Aorta (tissue), 5 donors: Measurements from ENCODE around the gene NEK9. TPM values are rescaled to one million over a fixed set of nuclear protein-coding genes. Genes with fewer than 3 reads are reported as not detected.

Experiments
- ATAC-seq: fragments of 200-7000 bp; cut with Tn5 transposase; one replicate; pipeline ENCODE4 v1.9.1; 2022; ENCODE audit warnings: moderate library complexity; ENCODE audit not compliant: low FRiP score
- DNase-seq, 2 donors: peaks; one replicate each; pipeline ENCODE4 v3.0.0-alpha.2; 2020
- H3K27ac ChIP-seq, 2 donors: one replicate each; pipeline ENCODE4 v1.5.1; 2013; ENCODE audit warnings: low read length in 2 of 2, mild to moderate bottlenecking in 2 of 2, moderate library complexity in 2 of 2, control low read depth in 1 of 2, inconsistent platforms in 1 of 2, low read depth in 1 of 2
- H3K27me3 ChIP-seq, 2 donors: one replicate each; pipeline ENCODE4 v1.6.1; 2013; ENCODE audit warnings: control low read depth in 1 of 2, low read length in 1 of 2, mild to moderate bottlenecking in 1 of 2, moderate library complexity in 1 of 2; ENCODE audit not compliant: insufficient read depth in 2 of 2, control insufficient read depth in 1 of 2
- H3K36me3 ChIP-seq, 2 donors: one replicate each; pipeline ENCODE4 v1.6.1; 2013; ENCODE audit warnings: control low read depth in 1 of 2, low read length in 1 of 2, mild to moderate bottlenecking in 1 of 2; ENCODE audit not compliant: insufficient read depth in 2 of 2, control insufficient read depth in 1 of 2
- H3K4me1 ChIP-seq, 2 donors: one replicate each; pipeline ENCODE4 v1.6.1; 2013; ENCODE audit warnings: low read length in 2 of 2, control low read depth in 1 of 2, mild to moderate bottlenecking in 1 of 2, moderate library complexity in 1 of 2; ENCODE audit not compliant: insufficient read depth in 2 of 2, control insufficient read depth in 1 of 2
- H3K4me3 ChIP-seq, 2 donors: one replicate each; pipeline ENCODE4 v1.5.1; 2013; ENCODE audit warnings: low read length in 2 of 2, control low read depth in 1 of 2, mild to moderate bottlenecking in 1 of 2
- H3K9me3 ChIP-seq: one replicate; pipeline ENCODE4 v1.6.1; 2013; ENCODE audit warnings: mild to moderate bottlenecking, low read length; ENCODE audit not compliant: control insufficient read depth
- WGBS, 2 donors: extraction: QIAGEN DNeasy Blood & Tissue Kit; methylation state at CpG; one replicate each; pipeline ENCODE4 v1.1.7; 2013; 5-methylcytosine and 5-hydroxymethylcytosine counted together
- intact Hi-C, 2 donors: fragments of 100-400 bp; cut with DNase I; formaldehyde crosslinking; loops; one replicate each; pipeline versions ENCODE4 v1.14.2 to v1.15.0; 2022
- polyA plus RNA-seq, 2 donors: library from polyadenylated mRNA; stranded (reverse); fragments of 200-250 nt; gene quantifications; one replicate each; pipeline ENCODE4 v1.2.3, GENCODE V29; 2013
- total RNA-seq, 2 donors: library from RNA; stranded (reverse); fragmentation: NEBNext Ultra II Directional; extraction: Animal tissue kit (Norgen Biotek cat#: 25700); gene quantifications; one replicate each; pipeline ENCODE4 v1.2.1, GENCODE V29; 2021
- donor health status: healthy with polysubstance abuse.
- donor health status: Bipolar disorder and iron deficiency.
- donor health status: DM: no; HTN: no; CAD: no.
- donor health status: DM: no; HTN: no; CAD: no.
- donor health status: DM: yes; HTN: yes; CAD: no.

Gene NEK9
- total and polyA plus RNA-seq, 4 donors, result 19.5 to 104 (median 61.8) TPM

DNA sequence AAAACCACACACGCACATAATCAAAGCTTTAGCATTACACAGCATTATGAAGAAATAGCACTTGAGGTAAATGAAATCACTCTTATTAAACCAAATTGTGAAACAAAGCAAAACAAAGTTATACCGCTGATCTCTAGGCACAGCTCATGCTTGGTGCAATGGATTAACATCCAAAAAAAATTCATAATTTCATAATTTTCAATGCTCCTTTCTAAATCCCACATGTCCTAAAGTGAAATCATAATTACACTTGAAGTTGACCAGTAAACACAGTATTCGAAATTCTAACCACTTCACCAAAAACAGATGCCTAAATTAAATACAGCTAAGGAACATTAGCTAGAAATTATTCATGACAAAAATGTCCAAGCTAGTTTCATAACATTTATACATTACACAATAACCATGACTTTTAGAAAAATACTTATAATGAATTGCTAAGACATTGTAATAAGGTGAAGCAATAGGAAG, 77.1 kb downstream of the NEK9 start:
- DNase-seq (no peak), ATAC-seq (peak; percentile 60)
- 84 to 87% methylated on average over 3 of the region's 3 CpGs for WGBS, 2 donors
- Histone ChIP-seq H3K4me1 (peaks cover 3 to 4% of the 10 kb centered on the region in 2 donors), H3K4me3 (no peak overlapping the region), H3K27me3 (no peaks in the 10 kb centered on the region), H3K27ac (peak overlapping the region in 1 of 2 donors; percentile 9), H3K9me3 (no peaks in the 10 kb centered on the region), H3K36me3 (no peaks in the 10 kb centered on the region)
- intact Hi-C loops, result loop anchor here in 1 of 2 donors (5.0 kb wide), 1 partner anchor 37 kb away; no protein-coding TSS in a partner anchor

DNA sequence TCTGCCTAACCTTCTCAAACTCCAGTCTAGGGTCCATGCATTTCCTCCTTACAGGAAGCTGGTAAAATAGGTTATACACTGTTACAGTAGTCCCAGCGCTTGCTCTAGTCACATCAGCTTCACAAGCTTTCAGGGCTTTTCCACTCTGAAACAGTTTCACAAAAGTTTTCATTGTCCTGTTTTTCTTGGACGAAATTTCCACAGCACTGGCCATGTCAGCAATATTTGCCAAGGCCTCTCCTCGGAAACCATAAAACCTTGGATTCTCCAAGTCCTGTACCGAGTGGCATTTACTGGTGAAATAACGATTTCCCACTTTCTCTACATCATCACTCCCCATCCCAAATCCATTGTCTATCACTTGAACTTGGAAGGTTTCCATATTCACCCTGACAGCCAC, 77.7 kb downstream of the NEK9 start:
- Histone ChIP-seq H3K36me3 (no peaks in the 10 kb centered on the region), H3K27ac (peak overlapping the region; percentile 9 to 32), H3K9me3 (no peaks in the 10 kb centered on the region), H3K4me3 (no peak overlapping the region), H3K27me3 (no peaks in the 10 kb centered on the region), H3K4me1 (peaks cover 4% of the 10 kb centered on the region in 2 donors)
- DNase-seq, result no peak
- peak; percentile 59 for ATAC-seq
- intact Hi-C loops, result no loop called here
- 2 to 4% methylated on average over 5 of the region's 5 CpGs for WGBS, 2 donors

DNA sequence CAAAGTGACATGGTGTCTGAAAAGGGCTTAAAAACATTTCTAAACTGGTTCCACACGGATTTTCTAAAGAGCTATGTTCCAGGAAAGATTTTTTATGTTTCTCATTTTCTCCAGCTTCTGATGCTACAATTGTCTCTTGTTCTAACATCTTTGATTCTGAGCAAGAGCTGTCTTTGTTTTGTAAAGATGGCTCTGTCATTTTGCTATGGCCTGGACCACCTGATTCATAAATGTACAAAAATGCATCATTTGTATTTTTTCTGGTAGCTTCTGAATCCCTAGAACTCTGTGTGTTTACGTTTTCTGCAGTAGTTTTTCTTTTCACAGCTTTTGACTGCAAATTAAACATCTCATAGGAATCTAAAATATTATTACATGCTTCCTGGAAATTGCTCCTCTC, 78.7 kb downstream of the NEK9 start:
- peaks cover 4% of the 10 kb centered on the region in 2 donors for H3K4me1 ChIP-seq
- ATAC-seq (no peak), DNase-seq (no peak)
- H3K27me3 ChIP-seq, result no peaks in the 10 kb centered on the region
- intact Hi-C loops, result no loop called here
- H3K27ac ChIP-seq, result no peak overlapping the region
- H3K9me3 ChIP-seq, result no peaks in the 10 kb centered on the region
- H3K4me3 ChIP-seq, result no peak overlapping the region
- no peaks in the 10 kb centered on the region for H3K36me3 ChIP-seq
- 61 to 71% methylated on average over 2 of the region's 2 CpGs for WGBS, 2 donors

DNA sequence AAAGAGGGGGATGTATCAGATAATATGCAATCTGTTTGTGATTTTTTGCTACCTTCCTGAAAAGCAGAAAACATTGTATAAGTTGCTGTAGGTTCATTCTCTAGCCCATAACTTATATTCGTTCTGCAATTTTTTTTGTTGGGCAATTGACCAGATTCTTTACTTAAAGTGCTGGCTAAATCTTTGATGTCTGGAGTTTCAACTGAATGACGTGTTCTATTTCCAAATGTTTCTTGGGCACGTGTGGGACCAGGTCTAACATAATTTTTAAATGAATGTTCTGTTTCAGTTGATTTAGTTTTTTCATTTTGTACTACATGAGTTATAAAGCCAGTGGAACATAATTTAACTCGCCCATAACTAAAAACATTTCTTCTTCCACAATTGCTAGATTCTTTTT, 79.3 kb downstream of the NEK9 start:
- H3K27me3 ChIP-seq, result no peaks in the 10 kb centered on the region
- DNase-seq (no peak), ATAC-seq (no peak)
- H3K9me3 ChIP-seq, result no peaks in the 10 kb centered on the region
- H3K36me3 ChIP-seq, result no peaks in the 10 kb centered on the region
- WGBS, 2 donors, result 72 to 81% methylated on average over 4 of the region's 4 CpGs
- H3K27ac ChIP-seq, result no peak overlapping the region
- H3K4me1 ChIP-seq, result peaks cover 4% of the 10 kb centered on the region in 2 donors
- no peak overlapping the region for H3K4me3 ChIP-seq
- intact Hi-C loops, result no loop called here

DNA sequence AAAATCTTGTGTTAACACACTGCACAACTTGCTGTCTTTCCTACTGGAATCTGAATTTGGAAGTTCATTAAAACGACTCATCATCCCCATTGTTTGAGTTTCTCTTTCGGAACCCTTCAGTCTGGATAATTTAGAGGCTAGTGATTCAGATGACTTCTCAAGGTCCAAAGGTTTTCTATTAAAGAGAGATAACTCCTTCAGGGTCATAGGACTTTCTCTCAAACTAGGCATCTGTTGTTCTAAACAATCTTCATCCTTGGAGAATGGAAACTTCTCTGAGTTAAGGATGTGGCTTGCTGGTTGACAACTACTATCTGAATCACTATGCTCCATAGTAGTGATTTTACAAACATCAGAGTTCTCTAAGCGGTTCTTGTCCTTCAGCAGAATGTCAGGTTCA, 79.9 kb downstream of the NEK9 start:
- 93 to 94% methylated on average over 3 of the region's 3 CpGs for WGBS, 2 donors
- H3K4me3 ChIP-seq, result no peak overlapping the region
- no peaks in the 10 kb centered on the region for H3K9me3 ChIP-seq
- no peaks in the 10 kb centered on the region for H3K27me3 ChIP-seq
- H3K4me1 ChIP-seq, result peaks cover 4% of the 10 kb centered on the region in 2 donors
- no peaks in the 10 kb centered on the region for H3K36me3 ChIP-seq
- no peak overlapping the region for H3K27ac ChIP-seq
- DNase-seq (no peak), ATAC-seq (no peak)
- intact Hi-C loops, result no loop called here

DNA sequence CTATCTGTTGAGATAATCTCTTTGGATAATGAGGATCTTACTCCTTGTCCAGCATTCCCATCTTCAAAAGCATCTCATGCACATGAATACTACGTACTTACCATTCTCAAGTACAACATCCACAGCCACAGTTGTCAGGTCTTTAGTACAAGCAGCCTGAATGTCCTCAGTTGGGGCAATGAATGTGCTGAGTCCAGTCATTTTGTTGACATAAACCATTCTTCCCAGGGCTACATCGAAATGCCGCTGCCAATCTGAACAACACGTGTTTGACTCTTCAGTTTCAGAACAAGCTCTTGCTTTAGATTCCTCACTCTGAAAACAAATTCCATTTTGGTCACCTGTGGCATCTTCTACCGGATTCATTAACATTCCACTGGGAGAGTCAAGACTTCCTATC, 80.6 kb downstream of the NEK9 start:
- Histone ChIP-seq H3K4me1 (peaks cover 4% of the 10 kb centered on the region in 2 donors), H3K27ac (no peak overlapping the region), H3K4me3 (no peak overlapping the region), H3K36me3 (no peaks in the 10 kb centered on the region), H3K9me3 (no peaks in the 10 kb centered on the region), H3K27me3 (no peaks in the 10 kb centered on the region)
- intact Hi-C loops, result no loop called here
- 92 to 94% methylated on average over 5 of the region's 5 CpGs for WGBS, 2 donors
- ATAC-seq (no peak), DNase-seq (no peak)

DNA sequence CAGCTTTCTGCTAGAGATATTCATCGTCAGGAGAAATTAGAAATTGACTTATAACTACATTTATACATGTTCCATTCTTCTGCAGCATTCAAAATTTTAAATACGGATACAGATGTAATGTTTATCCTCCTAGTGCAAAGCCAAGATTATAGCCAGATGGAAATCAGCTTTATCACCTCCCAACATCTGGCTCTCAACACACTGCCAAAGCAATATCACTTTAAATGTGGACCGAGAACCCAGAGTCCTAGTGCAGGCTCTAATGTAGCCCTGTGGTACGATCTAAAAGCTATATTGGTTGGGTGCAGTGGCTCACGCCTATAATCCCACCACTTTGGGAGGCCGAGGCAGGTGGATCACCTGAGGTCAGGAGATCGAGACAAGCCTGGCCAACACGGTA, 82.1 kb downstream of the NEK9 start:
- peaks cover 4% of the 10 kb centered on the region in 2 donors for H3K4me1 ChIP-seq
- no peaks in the 10 kb centered on the region for H3K27me3 ChIP-seq
- H3K27ac ChIP-seq, result no peak overlapping the region
- 70 to 74% methylated on average over 8 of the region's 8 CpGs for WGBS, 2 donors
- H3K4me3 ChIP-seq, result no peak overlapping the region
- no peaks in the 10 kb centered on the region for H3K9me3 ChIP-seq
- no peak for ATAC-seq
- intact Hi-C loops, result no loop called here
- peaks cover 0 to 1% of the 10 kb centered on the region in 2 donors for H3K36me3 ChIP-seq
- no peak for DNase-seq

DNA sequence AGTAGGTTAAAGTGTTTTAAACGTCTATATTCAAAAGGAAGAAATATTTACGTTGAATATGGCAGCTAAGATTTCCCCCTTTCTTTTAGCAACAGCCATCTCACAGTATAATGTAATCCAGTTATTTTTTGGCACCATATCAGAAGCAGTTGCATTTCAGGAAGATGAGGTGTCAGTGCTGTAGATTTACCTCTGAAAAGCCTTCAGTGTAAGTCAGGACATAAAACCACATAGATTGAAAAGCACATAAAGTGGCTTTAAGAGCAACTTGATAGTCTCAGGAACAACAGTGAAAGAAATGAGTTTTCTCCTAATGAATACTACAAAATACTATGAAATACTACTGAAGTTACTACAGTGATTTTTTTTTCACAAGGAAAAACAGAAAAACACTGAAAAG, 82.5 kb downstream of the NEK9 start:
- intact Hi-C loops, result no loop called here
- DNase-seq (no peak), ATAC-seq (no peak)
- no peak overlapping the region for H3K4me3 ChIP-seq
- no peak overlapping the region for H3K27ac ChIP-seq
- WGBS, 2 donors, result 13 to 38% methylated on average over 2 of the region's 2 CpGs
- no peaks in the 10 kb centered on the region for H3K9me3 ChIP-seq
- no peaks in the 10 kb centered on the region for H3K27me3 ChIP-seq
- peaks cover 4% of the 10 kb centered on the region in 2 donors for H3K4me1 ChIP-seq
- H3K36me3 ChIP-seq, result peaks cover 0 to 1% of the 10 kb centered on the region in 2 donors

DNA sequence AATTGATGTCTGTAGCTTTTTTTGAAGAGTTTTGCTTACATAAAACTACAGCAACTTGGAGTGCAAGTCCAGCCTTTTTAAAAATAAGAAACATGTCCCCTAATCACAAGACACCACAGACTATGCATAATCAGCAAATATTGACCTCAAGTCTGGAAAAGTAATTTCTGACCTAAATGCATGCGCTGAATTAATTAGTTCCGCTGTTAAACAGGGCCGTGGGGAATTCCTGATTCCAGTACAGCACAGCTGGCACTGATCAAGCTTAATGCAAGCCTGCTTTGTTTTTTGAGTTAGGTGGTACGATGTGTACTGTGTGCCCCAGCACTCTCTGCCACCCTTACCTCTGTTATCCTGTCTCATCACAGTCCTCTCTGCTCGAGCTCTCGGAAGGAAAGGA, 84.8 kb downstream of the NEK9 start:
- Histone ChIP-seq H3K4me3 (no peak overlapping the region), H3K4me1 (peaks cover 0 to 2% of the 10 kb centered on the region in 2 donors), H3K27me3 (no peaks in the 10 kb centered on the region), H3K9me3 (no peaks in the 10 kb centered on the region), H3K36me3 (peaks cover 0 to 1% of the 10 kb centered on the region in 2 donors), H3K27ac (no peak overlapping the region)
- no peak for DNase-seq
- WGBS, 2 donors, result 62 to 63% methylated on average over 6 of the region's 6 CpGs
- ATAC-seq, result no peak
- intact Hi-C loops, result no loop called here
